Type B pancreatic cell (in vitro differentiated cells): Measurements from ENCODE around the gene MOG. TPM values are rescaled to one million over a fixed set of nuclear protein-coding genes. Genes with fewer than 3 reads are reported as not detected.

Experiments
- DNase-seq: peaks from one replicate; pipeline ENCODE4 v3.0.0; 2021; ENCODE audit warnings: mixed read lengths; ENCODE audit not compliant: unreplicated experiment; ENCODE audit errors: extremely low spot score
- H3K27ac Mint-ChIP-seq: 2 replicates; pipeline ENCODE4 v1.8.0; 2021; ENCODE audit warnings: mild to moderate bottlenecking, mixed read lengths
- H3K27me3 Mint-ChIP-seq: 2 replicates; pipeline ENCODE4 v1.8.0; 2021; ENCODE audit warnings: mixed read lengths
- H3K36me3 Mint-ChIP-seq: 2 replicates; pipeline ENCODE4 v1.8.0; 2021; ENCODE audit warnings: mixed read lengths
- H3K4me1 Mint-ChIP-seq: one replicate; pipeline ENCODE4 v1.8.0; 2021; ENCODE audit warnings: mixed read lengths; ENCODE audit not compliant: unreplicated experiment
- H3K4me3 Mint-ChIP-seq: 2 replicates; pipeline ENCODE4 v1.8.0; 2021; ENCODE audit warnings: mild to moderate bottlenecking, mixed read lengths
- H3K9me3 Mint-ChIP-seq: 2 replicates; pipeline ENCODE4 v1.8.0; 2021; ENCODE audit warnings: mixed read lengths
- total RNA-seq: library from RNA; stranded (reverse); gene quantifications from 2 replicates; pipeline ENCODE4 v1.2.1, GENCODE V29; 2021; ENCODE audit warnings: low replicate concordance
- TF ChIP-seq, protein P1 (sequence below): fragments of 200-600 bp; sonication (generic); conservative IDR thresholded peaks from 2 replicates; pipeline ENCODE4 v1.5.0; 2021; ENCODE audit warnings: antibody characterized with exemption, mild to moderate bottlenecking

MOG gene
- total RNA-seq, 1 donor from 2014 or later = not detected

DNA sequence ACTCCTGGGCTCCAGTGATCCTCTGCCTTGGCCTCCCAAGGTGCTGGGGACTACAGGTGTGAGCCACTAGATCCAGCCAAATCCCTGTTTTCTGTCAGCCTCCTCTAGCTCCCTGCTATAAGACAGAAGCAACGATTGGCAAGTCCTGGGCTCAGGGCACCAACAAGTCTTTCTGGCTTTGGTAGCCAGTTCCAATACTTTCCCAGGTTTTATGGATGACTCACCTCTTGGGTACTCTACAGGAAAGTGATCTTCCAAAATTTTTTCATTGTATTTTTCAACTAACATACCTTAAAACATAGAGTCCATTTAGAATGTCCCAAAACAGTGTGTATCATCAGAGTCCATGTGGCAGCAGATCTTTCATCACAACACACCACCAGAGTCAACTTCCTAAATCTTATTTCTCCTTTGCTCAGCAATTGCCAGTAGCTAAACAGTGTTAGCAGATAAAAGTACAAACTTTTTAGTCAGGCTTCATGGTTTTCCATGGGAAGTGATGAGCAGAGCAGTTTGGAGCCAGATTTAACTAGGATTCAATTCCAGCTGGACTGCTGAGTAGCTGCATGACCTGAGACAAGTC is 37.2 kb upstream of the MOG start:
- no peak overlapping the region for H3K27ac Mint-ChIP-seq
- no peaks in the 10 kb centered on the region for H3K9me3 Mint-ChIP-seq
- H3K4me3 Mint-ChIP-seq = no peak overlapping the region
- no peak for DNase-seq
- TF ChIP-seq, protein P1, sequence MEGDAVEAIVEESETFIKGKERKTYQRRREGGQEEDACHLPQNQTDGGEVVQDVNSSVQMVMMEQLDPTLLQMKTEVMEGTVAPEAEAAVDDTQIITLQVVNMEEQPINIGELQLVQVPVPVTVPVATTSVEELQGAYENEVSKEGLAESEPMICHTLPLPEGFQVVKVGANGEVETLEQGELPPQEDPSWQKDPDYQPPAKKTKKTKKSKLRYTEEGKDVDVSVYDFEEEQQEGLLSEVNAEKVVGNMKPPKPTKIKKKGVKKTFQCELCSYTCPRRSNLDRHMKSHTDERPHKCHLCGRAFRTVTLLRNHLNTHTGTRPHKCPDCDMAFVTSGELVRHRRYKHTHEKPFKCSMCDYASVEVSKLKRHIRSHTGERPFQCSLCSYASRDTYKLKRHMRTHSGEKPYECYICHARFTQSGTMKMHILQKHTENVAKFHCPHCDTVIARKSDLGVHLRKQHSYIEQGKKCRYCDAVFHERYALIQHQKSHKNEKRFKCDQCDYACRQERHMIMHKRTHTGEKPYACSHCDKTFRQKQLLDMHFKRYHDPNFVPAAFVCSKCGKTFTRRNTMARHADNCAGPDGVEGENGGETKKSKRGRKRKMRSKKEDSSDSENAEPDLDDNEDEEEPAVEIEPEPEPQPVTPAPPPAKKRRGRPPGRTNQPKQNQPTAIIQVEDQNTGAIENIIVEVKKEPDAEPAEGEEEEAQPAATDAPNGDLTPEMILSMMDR = no peak
- H3K27me3 Mint-ChIP-seq = no peaks in the 10 kb centered on the region
- H3K36me3 Mint-ChIP-seq = peaks cover 54% of the 10 kb centered on the region
- peaks cover 7% of the 10 kb centered on the region for H3K4me1 Mint-ChIP-seq

DNA sequence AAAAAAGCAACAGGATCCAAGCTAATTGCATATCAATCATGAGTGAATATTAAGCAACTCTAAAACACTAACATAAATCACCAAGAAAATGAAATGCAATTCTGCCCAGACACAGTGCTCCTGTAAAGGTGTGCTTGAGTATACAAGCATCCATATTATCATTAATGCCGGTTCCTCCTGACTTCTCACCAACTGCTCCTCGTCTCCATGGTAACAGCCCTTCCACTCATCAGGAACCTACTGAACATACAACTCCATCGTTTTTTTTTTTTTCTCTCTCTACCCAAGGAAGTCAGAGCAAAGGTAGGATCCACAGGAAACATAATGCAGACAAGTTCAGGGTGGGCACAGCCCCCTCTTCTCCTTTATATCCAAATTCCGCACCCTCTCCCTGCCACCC is 36.3 kb upstream of the MOG start:
- no peak for DNase-seq
- Mint-ChIP-seq H3K36me3 (peaks cover 58% of the 10 kb centered on the region), H3K27ac (no peak overlapping the region), H3K4me3 (no peak overlapping the region), H3K27me3 (peaks cover 3% of the 10 kb centered on the region), H3K9me3 (no peaks in the 10 kb centered on the region), H3K4me1 (peaks cover 15% of the 10 kb centered on the region)
- TF ChIP-seq, protein P1 = no peak

DNA sequence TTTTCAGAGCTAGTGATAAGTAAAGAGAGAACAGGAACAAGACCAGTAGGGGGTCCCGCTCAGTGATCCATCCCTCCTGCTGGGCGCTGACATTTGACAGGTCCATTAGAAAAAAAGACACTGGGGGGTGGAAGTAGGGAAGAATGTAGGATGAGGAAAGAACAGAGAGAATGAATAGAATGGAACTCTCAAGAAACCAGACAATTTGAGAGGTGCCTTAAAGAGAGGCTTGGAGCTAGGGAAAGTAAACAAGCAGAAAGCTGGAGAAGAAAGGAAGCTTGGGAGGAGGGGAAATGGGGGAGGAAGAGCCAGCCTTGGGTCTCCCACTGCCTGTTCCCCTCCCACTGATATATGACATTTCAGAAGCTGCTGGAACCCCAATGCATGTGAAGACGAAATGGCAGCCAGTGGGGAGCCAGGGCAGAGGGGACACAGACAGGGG is 32.4 kb upstream of the MOG start:
- H3K36me3 Mint-ChIP-seq = peaks cover 47% of the 10 kb centered on the region
- peaks cover 32% of the 10 kb centered on the region for H3K4me1 Mint-ChIP-seq
- peak overlapping the region; percentile 9 for H3K4me3 Mint-ChIP-seq
- no peaks in the 10 kb centered on the region for H3K9me3 Mint-ChIP-seq
- peaks cover 23% of the 10 kb centered on the region for H3K27me3 Mint-ChIP-seq
- TF ChIP-seq, protein P1 = no peak
- H3K27ac Mint-ChIP-seq = no peak overlapping the region
- no peak for DNase-seq

DNA sequence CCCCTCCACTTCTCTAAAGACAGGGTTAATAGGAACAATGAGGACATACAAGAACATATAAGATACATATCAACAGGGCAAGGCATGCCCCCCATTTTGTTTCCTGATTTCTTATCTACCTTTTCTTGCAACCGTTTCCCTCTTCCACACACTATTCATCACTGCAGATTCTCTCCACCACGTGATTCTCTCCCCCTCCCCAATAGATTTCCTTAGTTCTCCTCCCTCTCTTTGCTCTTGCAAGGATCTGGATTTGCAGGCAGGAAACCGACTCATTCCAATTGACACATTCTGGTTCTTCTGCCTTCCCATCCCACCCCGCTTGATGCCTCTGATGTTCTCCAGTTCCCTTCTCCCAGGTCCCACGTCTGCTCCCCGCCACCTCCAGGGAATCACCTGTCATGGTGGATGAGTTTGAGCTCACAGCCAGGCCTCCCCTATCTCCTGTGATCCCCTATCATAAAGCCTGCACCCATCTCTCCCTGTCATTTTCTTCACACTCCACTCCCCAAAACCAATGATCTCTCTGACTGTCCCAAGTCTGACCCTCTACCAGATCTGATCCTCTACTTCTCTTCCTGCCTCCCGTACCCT is 31.5 kb upstream of the MOG start:
- DNase-seq = no peak
- Mint-ChIP-seq H3K27me3 (peaks cover 28% of the 10 kb centered on the region), H3K9me3 (no peaks in the 10 kb centered on the region), H3K4me1 (peaks cover 41% of the 10 kb centered on the region), H3K36me3 (peaks cover 46% of the 10 kb centered on the region), H3K4me3 (peak overlapping the region; percentile 2), H3K27ac (no peak overlapping the region)
- TF ChIP-seq, protein P1 = no peak

DNA sequence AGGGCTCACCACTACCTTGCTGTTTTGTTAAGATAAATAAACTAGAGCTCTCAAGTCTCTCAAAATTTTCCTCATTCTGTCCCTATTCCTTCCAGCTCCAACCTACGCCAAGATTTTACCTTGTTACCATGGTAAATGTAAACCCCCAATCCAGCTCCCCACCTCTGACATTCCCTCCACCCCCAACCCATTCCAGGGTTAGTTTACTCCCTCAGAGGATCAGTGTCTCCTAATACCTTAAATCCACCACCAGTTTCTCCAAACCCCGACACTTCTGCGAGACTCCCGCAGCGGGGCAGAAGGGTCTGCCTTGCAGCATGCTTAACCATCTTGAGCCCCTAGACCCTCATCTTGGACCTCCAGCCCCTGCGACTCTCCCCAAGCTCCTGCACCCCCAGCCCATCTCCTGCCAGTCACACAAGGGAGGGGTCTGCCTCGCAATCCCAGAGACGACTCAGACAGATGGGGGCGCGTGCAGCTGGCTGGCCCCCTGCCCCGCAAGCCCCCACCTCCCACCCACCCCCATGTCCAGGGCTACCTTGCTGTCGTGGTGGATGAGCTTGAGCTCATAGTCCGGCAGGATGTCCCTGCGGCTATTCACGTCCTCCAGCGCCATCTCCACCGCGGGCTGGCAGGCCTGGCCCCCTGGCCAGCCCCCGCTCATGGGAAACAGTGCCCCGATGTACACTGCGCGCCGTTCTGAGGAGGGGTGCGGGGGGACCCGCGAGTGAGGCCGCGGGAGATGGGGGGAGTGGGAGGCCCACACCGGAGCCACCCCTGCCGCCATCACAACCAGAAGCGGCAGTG is 29.7 kb upstream of the MOG start:
- H3K4me1 Mint-ChIP-seq = peaks cover 58% of the 10 kb centered on the region
- no peak for DNase-seq
- TF ChIP-seq, protein P1 = no peak
- H3K4me3 Mint-ChIP-seq = peak overlapping the region; percentile 84
- H3K27ac Mint-ChIP-seq = peak overlapping the region; percentile 64
- peaks cover 32% of the 10 kb centered on the region for H3K36me3 Mint-ChIP-seq
- H3K9me3 Mint-ChIP-seq = no peaks in the 10 kb centered on the region
- H3K27me3 Mint-ChIP-seq = peaks cover 43% of the 10 kb centered on the region
